Stimulated activated CD4-positive, alpha-beta T cell treated with anti-CD3 and anti-CD28 coated beads, Interleukin-1b, Interleukin-23, amount 100 ng/mL, for 1 hour (primary cell): ENCODE measurements around the gene ORC4.
"Not testable (repeated sequence)": the region's sequence is repeated elsewhere in the genome, so short reads cannot be mapped to it uniquely, and the experiment has no call there.

Experiments used
- DNase-seq, 2 donors: peaks; one replicate each; pipeline ENCODE4 v3.0.0-alpha.2; 2020; ENCODE audit warnings: low read depth in 2 of 2

The ORC4 gene

DNA sequence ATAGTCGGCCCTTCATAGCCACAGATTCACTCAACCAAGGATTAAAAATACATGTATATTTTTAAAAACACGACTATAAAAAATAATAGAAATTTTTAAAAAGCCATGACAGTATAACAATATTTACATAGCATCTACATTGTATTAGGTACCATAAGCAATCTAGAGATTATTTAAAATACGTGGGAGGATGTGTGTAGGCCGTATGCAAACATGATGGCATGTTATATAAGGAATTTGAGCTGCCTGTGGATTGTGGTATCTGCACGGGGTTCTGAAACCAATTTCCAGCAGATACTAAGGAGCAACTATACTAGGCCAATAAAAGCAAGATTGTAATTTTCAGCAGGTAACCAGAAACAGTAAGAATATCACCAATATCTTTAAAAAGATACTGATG is 5.9 kb downstream of the ORC4 start:
- DNase-seq, result no peak

DNA sequence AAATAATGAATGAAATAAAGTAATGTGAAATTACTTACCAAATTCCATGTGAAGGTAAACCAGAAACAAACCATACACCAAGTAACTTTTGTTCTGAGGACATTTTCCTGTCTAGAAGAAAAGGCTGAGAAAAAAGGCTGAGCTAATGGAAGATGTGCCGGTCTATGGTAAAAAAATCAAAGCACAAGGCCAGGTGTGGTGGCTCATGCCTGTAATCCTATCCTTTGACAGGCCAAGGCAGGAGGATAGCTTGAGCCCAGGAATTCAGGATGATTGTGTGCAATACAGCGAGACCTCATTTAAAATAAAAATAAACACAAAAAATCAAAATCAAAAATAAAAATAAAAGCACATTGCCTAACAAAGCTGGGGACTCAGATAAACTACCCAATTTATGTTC is 6.7 kb downstream of the ORC4 start:
- no peak for DNase-seq

DNA sequence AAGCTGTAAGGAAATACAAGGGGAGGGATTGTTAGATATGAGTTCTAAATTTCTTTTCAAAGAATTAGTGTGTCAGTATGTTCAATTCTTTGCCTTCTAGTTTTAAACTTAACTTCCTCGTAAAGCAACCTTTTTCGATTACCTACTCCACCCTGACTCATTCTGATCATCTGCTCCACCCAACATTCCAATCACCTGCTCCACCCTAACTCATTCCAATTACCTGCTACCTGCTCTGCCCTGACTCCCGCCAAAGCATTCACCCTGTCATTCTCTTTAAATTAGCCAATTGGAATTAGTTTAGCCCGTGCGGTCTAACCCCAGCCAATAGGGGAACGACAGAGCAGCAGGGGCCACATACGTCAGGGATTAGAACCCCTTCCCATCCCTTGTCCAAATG is 12.1 kb downstream of the ORC4 start:
- DNase-seq, result not testable (repeated sequence)

DNA sequence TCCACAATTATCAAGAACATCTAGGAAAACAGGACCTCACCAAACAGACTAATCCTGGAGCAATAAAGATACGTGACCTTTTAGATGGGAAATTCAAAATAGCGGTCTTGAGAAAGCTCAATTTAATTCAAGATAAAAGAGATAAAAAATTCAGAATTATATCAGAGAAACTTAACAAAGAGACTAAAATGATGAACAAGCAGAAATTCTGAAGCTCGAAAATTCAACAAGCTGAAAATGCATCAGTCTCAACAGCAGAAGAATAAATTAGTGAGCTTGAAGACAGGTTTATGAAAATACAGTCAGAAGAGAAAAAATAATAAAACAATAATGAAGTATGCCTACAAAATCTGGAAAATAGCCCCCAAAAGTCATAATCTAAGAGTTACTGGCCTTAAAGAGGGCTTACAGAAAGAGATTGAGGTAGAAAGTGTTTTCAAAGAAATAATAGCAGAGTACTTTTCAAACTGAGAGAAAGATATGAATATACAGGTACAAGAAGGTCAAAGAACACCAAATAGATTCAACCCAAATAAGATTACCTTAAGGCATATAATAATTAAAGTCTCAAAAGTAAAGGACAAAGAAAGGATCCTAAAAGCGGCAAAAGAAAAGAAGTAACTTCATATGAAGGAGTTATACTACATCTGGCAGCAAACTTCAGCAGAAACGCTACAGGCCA is 13.2 kb downstream of the ORC4 start:
- no peak for DNase-seq

DNA sequence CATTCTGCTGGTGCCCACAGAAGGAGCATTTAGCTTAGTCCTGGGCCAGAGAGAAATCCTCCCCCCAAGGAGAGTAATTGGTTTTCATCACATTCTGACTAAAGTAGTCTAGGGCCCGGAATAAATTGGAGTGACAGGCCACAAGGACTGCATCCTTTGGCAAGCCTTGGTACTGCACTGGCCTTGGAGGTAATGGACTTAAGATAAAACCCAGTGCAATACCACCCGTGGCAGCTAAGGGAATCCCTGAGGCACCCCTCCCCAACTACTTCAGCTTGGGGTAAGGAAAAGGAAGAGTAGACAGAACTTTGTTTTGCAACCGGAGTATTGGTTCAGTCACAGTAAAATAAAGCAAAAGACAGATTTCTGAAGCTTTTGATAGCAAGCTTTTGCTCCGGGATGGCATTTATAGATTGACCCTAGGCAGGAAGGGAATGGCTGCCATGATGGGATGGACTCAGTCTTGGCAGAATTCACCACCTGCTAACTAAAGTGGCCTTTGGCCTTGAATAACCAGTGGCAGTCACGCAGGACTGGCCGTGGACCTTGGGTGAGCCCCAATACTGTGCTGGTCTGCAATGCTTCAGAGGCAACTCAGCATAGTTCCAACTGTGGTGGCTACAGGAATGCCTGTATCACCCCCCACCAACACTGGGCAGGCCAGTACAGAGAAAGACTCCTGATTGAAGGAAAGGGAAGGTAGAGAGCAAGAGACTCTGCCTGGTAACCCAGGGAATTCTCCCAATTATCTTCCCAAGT is 14.1 kb downstream of the ORC4 start:
- DNase-seq, result no peak

DNA sequence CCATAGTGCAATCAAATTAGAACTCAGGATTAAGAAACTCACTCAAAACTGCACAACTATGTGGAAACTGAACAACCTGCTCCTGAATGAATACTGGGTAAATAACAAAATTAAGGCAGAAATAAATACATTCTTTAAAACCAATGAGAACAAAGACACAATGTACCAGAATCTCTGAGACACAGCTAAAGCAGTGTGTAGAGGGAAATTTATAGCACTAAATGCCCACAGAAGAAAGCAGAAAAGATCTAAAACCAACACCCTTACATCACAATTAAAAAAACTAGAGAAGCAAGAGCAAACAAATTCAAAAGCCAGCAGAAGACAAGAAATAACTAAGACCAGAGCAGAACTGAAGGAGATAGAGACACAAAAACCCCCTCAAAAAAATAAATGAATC is 18.1 kb downstream of the ORC4 start:
- not testable (repeated sequence) for DNase-seq

DNA sequence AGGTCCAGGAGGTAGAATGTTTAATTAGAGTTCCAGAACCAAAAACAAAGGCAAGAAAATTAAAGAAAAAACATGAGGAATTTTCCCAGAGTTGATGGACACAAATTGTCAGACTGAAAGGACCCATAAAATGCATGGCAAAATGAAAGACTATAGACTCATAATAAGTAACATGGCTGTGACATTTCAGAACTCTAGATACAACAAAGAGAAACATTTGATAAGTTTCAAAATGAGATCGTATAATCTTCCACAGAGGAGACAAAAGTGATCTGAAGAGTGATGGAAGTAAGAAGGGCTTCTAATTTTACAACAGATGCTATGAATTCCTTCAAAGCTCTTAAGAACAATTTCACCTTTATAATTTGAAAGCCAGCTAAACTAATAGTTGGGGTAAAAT is 20.4 kb downstream of the ORC4 start:
- DNase-seq, result no peak

DNA sequence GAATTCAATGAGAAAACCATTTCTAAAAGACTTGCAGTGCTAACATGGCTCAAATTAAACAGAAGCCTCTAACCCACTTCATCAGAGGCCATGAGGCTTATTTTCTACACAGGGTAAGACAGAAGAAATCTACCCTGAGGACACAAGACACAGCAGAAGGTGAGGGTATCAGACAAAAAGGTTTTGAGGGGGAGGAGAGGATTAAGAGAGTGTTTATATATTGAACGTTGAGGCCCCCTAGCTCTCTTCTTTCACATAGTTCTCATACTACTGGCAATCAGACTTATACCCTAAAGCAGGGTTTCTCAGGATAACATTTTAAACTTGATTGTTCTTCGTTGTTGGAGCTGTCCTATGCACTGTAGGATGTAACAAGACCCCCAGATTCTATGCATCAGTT is 21.4 kb downstream of the ORC4 start:
- no peak for DNase-seq

DNA sequence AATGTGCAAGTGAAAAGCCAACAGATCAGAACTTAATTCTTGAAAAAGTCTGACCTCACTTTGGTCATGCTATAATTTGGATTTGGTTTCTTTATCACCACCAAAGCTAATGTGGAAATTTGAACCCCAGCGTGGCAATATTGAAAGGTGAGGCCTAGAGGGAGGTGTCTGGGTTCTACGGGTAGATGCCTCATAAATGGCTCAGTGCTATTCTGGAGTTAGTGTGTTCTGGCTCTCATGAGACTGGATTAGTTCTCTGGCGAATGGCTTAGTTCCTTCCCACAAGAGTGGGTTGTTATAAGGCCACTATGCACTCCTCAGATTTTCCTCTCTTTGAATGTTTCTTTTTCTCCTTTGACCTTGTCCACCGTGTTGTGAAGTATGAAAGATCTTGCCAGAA is 22.3 kb downstream of the ORC4 start:
- DNase-seq, result no peak

DNA sequence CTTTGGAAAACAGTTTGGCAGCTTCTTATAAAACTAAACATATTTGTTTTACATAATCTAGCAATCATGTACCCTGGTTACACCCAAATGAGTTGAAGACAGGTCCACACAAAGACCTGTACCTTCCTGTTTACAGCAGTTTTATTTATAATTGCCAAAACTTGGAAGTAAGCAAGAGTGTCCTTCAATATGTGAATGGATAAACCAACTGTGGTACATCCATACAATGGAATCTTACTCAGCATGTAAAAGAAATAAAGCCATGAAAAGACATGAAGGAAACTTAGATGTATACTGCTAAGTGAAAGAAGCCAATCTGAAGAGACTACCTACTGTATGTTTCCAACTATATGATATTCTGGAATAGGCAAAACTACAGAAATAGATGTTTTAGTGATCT is 23.7 kb downstream of the ORC4 start:
- no peak for DNase-seq

DNA sequence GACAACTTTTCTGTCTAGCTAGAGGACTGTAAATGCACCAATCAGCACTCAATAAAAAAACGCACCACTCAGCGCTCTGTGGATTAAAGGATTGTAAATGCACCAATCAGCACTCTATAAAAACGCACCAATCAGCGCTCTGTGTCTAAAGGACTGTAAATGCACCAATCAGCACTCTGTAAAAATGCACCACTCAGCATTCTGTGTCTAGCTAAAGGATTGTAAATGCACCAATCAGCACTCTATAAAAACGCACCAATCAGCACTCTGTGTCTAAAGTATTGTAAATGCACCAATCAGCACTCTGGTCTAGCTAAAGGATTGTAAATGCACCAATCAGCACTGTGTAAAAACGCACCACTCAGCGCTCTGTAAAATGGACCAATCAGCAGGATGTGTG is 25.6 kb downstream of the ORC4 start:
- DNase-seq, result not testable (repeated sequence)

DNA sequence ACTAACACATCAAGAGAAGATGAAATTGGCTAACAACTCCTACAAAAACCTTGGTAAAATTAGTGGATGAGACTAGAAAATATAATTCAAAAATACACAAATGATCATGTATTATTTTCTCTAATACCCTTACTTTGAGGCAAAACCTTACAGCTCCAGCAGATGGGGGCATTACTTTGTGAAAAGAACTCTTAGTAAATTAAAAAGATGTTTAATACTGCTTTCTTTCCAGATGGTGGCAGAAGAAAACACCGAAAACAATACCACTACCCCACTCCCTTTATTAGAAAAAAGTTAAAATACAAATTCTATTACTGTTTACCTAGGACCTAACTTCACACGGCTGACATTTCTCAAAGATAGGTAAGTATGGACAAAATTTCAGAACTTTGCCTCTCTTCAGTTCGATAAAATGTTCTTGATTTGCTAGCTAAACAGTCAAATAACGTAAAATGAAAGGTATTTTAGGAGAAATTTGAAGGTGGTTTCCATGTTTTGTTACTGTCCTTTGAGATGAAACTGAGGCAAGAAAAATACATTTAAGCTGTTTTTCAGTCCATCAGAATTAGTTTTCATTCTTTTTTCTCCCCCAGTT is 30.6 kb downstream of the ORC4 start:
- no peak for DNase-seq

DNA sequence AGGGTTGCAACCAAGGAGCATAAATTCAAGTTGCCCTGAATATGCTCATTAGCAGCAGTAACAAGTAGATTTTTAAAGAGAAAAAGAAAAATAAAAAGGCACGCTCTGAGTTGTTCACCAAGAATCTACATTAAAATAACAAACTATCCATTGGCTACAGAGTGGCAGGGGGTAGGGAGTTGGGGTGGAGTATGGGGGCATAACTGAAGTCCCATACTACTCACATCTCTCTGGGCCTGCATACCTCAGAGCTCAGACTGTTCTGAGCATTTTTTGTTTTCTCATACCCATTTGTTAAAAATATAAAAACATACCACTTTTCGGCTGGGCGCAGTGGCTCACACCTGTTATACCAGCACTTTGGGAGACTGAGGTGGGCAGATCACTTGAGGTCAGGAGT is 31.4 kb downstream of the ORC4 start:
- DNase-seq, result no peak

DNA sequence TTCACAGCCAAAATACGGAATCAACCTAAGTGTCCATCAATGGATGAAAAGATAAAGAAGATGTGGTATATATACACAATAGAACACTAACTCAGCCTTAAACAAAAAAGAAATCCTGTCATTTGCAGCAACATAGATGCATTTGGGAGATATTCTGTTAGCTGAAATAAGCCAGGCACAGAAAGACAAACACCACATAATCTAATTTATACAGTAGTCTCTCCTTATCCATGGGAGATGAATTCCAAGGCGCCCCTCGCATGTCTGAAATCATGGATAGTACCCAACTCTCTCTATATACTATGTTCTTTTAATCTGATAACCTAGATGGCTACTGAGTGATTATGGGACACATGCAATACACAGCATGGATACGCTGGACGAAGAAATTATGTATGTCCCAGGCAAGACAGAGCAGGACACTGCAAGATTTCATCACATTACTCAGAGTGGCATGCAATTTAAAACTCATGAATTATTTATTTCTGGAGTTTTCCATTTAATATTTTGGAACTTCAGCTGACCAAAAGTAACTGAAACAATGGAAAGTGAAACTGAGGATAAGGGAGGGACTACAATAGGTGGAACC is 39.5 kb downstream of the ORC4 start:
- DNase-seq, result no peak

DNA sequence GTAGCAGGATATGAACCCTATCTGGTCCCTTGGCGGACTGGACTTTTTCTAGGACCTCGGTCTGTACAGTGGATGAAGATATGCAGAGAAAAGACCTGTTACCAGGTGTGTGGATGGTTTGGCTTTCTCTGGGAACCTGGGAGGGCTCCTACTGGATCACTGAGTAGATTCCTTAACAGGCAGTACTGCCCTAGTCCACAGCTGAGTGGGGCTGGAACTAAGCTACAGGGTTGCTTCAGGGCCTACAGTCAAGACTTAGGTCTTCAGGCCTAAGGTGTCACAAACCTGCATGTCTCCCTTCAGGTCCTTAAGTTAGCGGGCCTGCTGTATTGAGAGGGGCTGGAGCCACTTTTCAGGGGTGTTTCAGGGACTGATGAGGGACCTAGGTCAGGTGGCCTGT is 42.9 kb downstream of the ORC4 start:
- DNase-seq, result no peak

DNA sequence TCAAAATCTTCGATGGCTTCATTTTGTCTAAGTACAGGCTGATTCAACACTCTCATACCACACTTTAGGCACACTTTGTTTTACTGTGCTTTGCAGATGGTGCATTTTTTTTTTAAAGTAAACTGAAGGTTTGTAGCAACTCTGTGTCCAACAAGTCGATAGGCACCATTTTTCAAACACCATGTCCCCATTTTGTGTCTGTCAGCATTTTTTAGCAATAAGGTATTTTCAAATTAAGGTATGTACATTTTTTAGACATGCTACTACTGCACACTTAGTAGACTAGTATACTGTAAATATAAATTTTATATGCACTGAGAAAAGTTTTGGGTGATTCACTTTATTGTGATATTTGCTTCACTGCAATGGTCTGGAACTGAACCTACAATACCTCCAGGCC is 44.4 kb downstream of the ORC4 start:
- DNase-seq, result no peak

DNA sequence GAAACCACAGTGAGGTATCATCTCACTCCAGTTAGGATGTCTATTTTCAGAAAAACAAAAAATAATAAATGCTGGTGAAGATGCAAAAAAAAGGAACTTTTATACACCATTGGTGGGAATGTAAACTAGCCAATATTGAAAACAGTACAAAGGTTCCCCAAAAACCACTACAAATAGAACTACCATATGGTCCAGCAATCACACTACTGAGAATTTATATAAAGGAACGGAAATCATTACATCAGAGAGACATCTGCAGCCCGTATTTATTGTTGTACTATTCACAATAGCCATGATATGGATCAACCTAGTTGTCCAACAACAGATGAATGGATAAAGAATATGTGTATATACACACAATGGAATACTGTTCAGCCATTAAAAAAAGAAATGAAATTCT is 52.0 kb downstream of the ORC4 start:
- no peak for DNase-seq

DNA sequence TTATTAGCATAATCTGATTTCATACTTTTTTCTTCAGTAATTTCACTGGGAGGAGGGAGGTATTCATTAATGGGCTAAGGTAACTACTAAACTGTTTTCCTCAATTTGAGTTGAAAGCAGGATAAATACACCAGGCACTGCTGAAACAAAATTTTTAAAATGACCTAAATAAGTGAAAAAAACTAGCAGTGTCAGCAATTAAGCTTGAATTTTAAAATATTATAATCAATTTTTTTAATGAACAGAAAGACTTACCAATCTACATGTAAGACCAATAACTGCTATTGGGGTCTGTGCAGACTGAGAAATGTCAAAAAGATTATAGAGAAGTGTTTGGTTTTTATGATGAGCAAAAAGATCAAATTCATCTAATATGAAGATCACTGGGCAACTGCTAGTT is 68.4 kb downstream of the ORC4 start:
- DNase-seq, result no peak

DNA sequence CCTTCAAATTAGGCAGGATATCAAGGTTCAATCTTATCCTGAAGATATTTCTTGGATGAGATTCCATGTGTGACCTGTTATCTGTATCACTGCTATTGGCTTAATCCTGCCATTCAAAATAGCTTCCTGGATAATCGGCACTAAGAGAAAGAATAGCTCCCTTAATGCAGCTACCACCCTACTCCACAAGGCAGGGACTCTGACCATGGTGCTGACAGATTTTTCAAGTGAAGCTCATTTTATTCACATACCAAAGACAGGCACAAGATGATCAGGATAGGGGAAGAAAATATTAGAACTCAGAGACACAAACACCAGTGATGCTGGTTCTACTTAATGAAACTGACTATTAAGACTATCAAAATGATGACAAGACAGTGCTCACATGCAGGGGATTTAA is 74.9 kb downstream of the ORC4 start:
- DNase-seq, result no peak

DNA sequence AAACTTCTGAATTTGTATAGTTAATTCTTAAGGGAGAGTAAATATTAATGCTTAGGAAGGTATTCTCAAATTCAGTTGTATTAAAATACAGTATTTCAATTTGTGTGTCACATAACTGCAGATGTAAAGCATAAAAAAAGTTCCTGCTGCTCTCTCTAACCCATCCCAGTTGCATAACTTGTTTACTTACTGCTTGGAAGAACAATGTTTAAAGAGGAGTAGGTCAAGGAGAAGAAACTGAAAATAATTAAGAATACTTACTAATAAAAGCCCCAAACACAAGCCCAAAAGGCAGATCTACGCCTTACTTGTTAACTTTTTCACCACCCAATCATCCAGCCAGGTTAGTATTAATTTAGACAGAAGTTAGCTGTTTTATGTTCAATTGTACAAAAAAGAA is 81.2 kb downstream of the ORC4 start:
- DNase-seq, result no peak

DNA sequence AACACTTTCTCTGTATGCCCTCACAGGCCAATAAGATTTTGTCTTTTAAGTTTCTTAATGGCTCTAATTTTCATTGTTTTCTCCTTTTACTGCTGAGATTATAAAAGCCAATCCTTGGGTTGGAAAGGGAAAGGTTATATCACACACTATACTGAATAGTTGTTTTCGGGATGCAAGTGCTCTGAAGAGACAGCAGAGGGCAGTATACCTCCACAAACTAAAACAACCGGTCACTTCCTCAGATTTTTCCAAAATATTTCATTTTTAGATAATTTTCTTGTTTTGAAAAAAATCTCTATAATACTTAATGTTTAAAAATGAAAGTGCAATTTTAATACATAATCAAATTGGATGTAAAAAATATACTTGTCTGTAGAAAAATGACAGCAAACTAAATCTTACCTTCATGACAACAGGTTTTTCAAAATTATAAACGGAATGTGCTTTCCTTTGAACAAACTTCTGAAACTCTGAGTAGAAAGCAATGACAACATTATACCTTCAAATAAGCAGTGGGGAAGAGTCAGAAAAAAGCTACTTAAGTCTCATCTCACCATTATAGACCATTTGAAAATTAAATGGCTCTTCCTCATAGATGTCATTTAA is 82.7 kb downstream of the ORC4 start:
- no peak for DNase-seq

DNA sequence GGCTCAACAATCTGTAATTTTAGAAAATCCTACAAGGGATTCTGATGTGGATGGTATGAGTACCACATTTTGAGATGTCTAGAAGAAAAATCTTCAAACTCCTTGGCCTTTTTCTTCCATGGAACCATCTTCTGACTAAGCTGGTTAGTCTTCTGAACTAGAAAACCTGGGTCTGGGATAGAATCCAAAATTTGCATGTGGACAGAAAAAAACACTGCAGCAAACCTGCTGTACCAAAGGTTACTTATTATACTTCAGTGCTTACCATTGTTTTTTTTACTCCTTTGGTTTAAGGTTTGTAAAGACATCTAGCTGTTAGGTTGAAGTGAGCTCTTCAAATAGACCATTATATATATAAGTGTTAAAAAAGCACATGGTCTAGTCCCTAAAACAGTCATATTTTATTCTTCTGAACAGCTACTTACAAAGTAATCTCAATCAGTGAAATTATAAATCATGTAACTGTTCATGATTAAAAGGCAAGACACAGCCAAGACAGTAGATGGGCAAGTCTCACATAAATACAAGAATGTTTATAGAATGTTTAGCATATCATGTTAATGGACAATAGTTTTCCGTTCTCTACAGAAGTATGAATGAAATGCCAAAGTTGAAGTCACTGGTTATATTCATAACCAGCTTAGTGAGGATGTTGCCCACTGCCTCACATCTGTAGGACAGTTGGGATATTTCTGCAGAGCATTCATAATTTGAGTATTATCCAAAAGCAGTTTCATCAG is 85.5 kb downstream of the ORC4 start:
- DNase-seq, result no peak
